CD14-positive monocyte (primary cell): ENCODE measurements around the gene NCKAP1. TPM values are rescaled to one million over a fixed set of nuclear protein-coding genes. Genes with fewer than 3 reads are reported as not detected.

Source experiments
- DNase-seq, 3 donors: peaks; one replicate each; pipeline ENCODE4 v3.0.0-alpha.2; 2011 to 2022
- H2AFZ ChIP-seq: 2 replicates; pipeline ENCODE4 v1.6.0; 2012; ENCODE audit warnings: mild to moderate bottlenecking, low read depth, low read length, inconsistent platforms; ENCODE audit not compliant: insufficient read depth, poor library complexity, severe bottlenecking
- H3K27ac ChIP-seq, 2 donors: 1 replicate in 1 of 2; 2 replicates in 1 of 2; pipeline ENCODE4 v1.5.1; 2012 to 2013; ENCODE audit warnings: low read length in 2 of 2, control low read depth in 1 of 2, inconsistent platforms in 1 of 2, low read depth in 1 of 2, mild to moderate bottlenecking in 1 of 2
- H3K27me3 ChIP-seq, 2 donors: one replicate each; pipeline versions ENCODE4 v1.6.0 to v1.6.1; 2011 to 2013; ENCODE audit warnings: low read length in 2 of 2; ENCODE audit not compliant: control insufficient read depth in 2 of 2, insufficient read depth in 2 of 2
- H3K36me3 ChIP-seq, 2 donors: replicated peaks in 1 of 2; 1 replicate in 1 of 2; 2 replicates in 1 of 2; pipeline versions ENCODE4 v1.5.1 to v1.6.1; 2012 to 2013; ENCODE audit warnings: low read length in 2 of 2, control low read depth in 1 of 2, inconsistent platforms in 1 of 2, mild to moderate bottlenecking in 1 of 2; ENCODE audit not compliant: insufficient read depth in 2 of 2, control insufficient read depth in 1 of 2
- H3K4me1 ChIP-seq, 2 donors: 1 replicate in 1 of 2; 2 replicates in 1 of 2; pipeline versions ENCODE4 v1.5.1 to v1.6.1; 2012 to 2013; ENCODE audit warnings: low read length in 2 of 2, control low read depth in 1 of 2, inconsistent platforms in 1 of 2, mild to moderate bottlenecking in 1 of 2, moderate library complexity in 1 of 2; ENCODE audit not compliant: insufficient read depth in 2 of 2, control insufficient read depth in 1 of 2
- H3K4me2 ChIP-seq: replicated peaks from 2 replicates; pipeline ENCODE3; 2012; ENCODE audit warnings: low read length, moderate library complexity, mild to moderate bottlenecking; ENCODE audit not compliant: poor library complexity, severe bottlenecking; ENCODE audit errors: extremely low read depth
- H3K4me3 ChIP-seq, 3 experiments: fragments of 200-600 bp in 1 of 3; sonication (generic) in 1 of 3; replicated peaks in 1 of 3; 1 replicate in 2 of 3; 2 replicates in 1 of 3; pipeline ENCODE4 v1.5.1; 2011 to 2013; ENCODE audit warnings: low read length in 3 of 3, mild to moderate bottlenecking in 3 of 3, control low read depth in 2 of 3, low read depth in 2 of 3, inconsistent platforms in 1 of 3, moderate library complexity in 1 of 3
- H3K79me2 ChIP-seq: 2 replicates; pipeline ENCODE4 v1.6.0; 2012; ENCODE audit warnings: mild to moderate bottlenecking, control low read depth, inconsistent platforms, low read length, moderate library complexity; ENCODE audit not compliant: insufficient read depth
- H3K9ac ChIP-seq: 2 replicates; pipeline ENCODE4 v1.6.0; 2017; ENCODE audit warnings: low read length, mild to moderate bottlenecking; ENCODE audit not compliant: insufficient read depth, poor library complexity, severe bottlenecking
- H3K9me3 ChIP-seq, 2 donors: replicated peaks in 1 of 2; 1 replicate in 1 of 2; 2 replicates in 1 of 2; pipeline versions ENCODE4 v1.5.1 to v1.6.1; 2012 to 2013; ENCODE audit warnings: low read length in 2 of 2, control low read depth in 1 of 2; ENCODE audit not compliant: control insufficient read depth in 1 of 2, insufficient read depth in 1 of 2
- H4K20me1 ChIP-seq: 2 replicates; pipeline ENCODE4 v1.6.0; 2012; ENCODE audit warnings: mild to moderate bottlenecking, low read length, control low read depth, moderate library complexity; ENCODE audit not compliant: insufficient read depth
- H3K27ac Mint-ChIP-seq, 7 donors: one replicate each; pipeline ENCODE4 v1.8.0; 2020; ENCODE audit warnings: mild to moderate bottlenecking in 7 of 7, mixed read lengths in 7 of 7, moderate library complexity in 6 of 7, inconsistent platforms in 2 of 7
- H3K27me3 Mint-ChIP-seq, 3 donors: one replicate each; pipeline ENCODE4 v1.8.0; 2021 to 2022; ENCODE audit warnings: low read depth in 3 of 3, mild to moderate bottlenecking in 3 of 3, mixed read lengths in 3 of 3, moderate library complexity in 3 of 3, inconsistent platforms in 1 of 3
- H3K36me3 Mint-ChIP-seq, 2 donors: one replicate each; pipeline ENCODE4 v1.8.0; 2020; ENCODE audit warnings: mixed read lengths in 2 of 2, inconsistent platforms in 1 of 2, mild to moderate bottlenecking in 1 of 2
- H3K4me1 Mint-ChIP-seq: one replicate; pipeline ENCODE4 v1.8.0; 2020; ENCODE audit warnings: mild to moderate bottlenecking, mixed read lengths
- H3K4me3 Mint-ChIP-seq, 2 donors: one replicate each; pipeline ENCODE4 v1.8.0; 2020; ENCODE audit warnings: mild to moderate bottlenecking in 2 of 2, mixed read lengths in 2 of 2, moderate library complexity in 1 of 2
- H3K9me3 Mint-ChIP-seq, 7 donors: one replicate each; pipeline ENCODE4 v1.8.0; 2020 to 2022; ENCODE audit warnings: mixed read lengths in 7 of 7, mild to moderate bottlenecking in 6 of 7, moderate library complexity in 6 of 7, inconsistent platforms in 2 of 7
- CTCF ChIP-seq: fragments of 200-600 bp; IDR thresholded peaks from one replicate; pipeline ENCODE4 v1.8.0; 2022; ENCODE audit warnings: antibody characterized with exemption, mild to moderate bottlenecking
- WGBS: methylation state at CpG from one replicate; pipeline ENCODE4 v1.1.5; 2013; ENCODE audit warnings: missing lambda C conversion rate; ENCODE audit not compliant: insufficient coverage; 5-methylcytosine and 5-hydroxymethylcytosine counted together
- intact Hi-C, 2 donors: fragments of 100-400 bp; cut with micrococcal nuclease; formaldehyde crosslinking; loops; one replicate each; pipeline versions ENCODE4 v1.15.0 to v1.15.1; 2023
- polyA plus RNA-seq, 3 donors: library from polyadenylated mRNA; depleted of rRNA in 1 of 3; unstranded in 2 of 3; stranded (reverse) in 1 of 3; fragments of 300-500 nt in 2 of 3; fragments of >200 nt in 1 of 3; fragmentation: Illumina TruSeq in 2 of 3; gene quantifications; 1 replicate in 2 of 3; 2 replicates in 1 of 3; pipeline ENCODE4 v1.2.3, GENCODE V29; 2012 to 2021

NCKAP1 gene
- polyA plus RNA-seq, 3 donors: 0.01 TPM; not detected in 2

DNA sequence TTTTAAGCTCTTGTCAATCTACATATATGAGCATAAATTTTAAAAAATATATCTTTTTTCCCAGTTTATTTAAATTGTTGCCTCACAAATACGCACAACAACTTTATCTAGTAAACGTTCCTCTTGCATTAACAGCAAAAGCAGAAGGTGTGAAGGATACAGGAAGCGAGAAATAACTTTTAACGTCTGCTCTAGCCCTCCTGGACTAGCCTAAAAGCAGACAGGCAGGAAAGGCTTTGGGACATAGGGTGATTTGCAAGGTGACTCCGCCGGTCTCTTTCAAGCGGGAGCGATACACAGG lies 39.9 kb upstream of the NCKAP1 start:
- Histone ChIP-seq H3K4me2 (peak overlapping the region; percentile 88), H3K27me3 (peaks cover 26 to 28% of the 10 kb centered on the region in 2 donors), H3K4me3 (peak overlapping the region; percentile 70 to 97 (median 96)), H3K36me3 (no peaks in the 10 kb centered on the region), H3K79me2 (no peaks in the 10 kb centered on the region), H3K9me3 (no peaks in the 10 kb centered on the region), H4K20me1 (no peaks in the 10 kb centered on the region), H2AFZ (peak overlapping the region; percentile 96), H3K4me1 (peaks cover 8 to 17% of the 10 kb centered on the region in 2 donors), H3K9ac (peak overlapping the region; percentile 57), H3K27ac (no peak overlapping the region)
- Mint-ChIP-seq H3K4me1 (peaks cover 15% of the 10 kb centered on the region), H3K36me3 (no peaks in the 10 kb centered on the region), H3K27me3 (peaks cover 5 to 22% (median 22%) of the 10 kb centered on the region in 3 donors), H3K4me3 (peak overlapping the region; percentile 96 to 98), H3K27ac (peak overlapping the region in 3 of 7 donors; percentile 20 to 77 (median 32)), H3K9me3 (peaks cover 0 to under 1% (median 0%) of the 10 kb centered on the region in 7 donors)
- TF ChIP-seq CTCF: no peak
- DNase-seq: peak; percentile 2 to 32 (median 19)
- intact Hi-C loops: no loop called here
- WGBS: 0% methylated on average over 3 of the region's 8 CpGs

DNA sequence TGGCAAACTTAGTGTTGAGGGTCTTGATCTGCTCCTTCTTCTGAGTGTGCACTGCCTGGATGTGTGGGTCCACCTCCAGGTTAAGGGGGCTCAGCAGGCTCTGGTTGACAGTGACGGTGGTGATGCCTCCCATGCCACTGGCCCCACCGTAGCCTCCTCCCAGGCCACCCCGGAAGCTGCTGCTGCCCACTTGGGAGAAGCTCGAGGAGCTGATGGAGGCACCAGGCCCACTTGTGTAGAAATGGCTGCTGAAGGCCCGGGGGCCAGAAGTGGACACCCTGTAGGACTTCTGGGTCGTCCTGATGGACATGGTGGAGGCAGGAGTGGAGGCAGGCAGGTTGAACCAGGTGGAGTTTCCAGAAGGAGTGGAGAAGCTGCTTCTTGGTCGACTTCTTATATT lies 33.9 kb upstream of the NCKAP1 start:
- intact Hi-C loops: no loop called here

More for the DNA sequence above, 33.9 kb upstream of the NCKAP1 start:
- no peak for DNase-seq
- Mint-ChIP-seq H3K36me3 (no peaks in the 10 kb centered on the region), H3K27ac (no peak overlapping the region), H3K4me3 (no peak overlapping the region), H3K27me3 (peaks cover 6 to 28% (median 28%) of the 10 kb centered on the region in 3 donors), H3K4me1 (no peaks in the 10 kb centered on the region), H3K9me3 (peaks cover 9 to 22% (median 15%) of the 10 kb centered on the region in 7 donors)
- H3K27me3 ChIP-seq: peaks cover 20 to 24% of the 10 kb centered on the region in 2 donors
- WGBS: 94% methylated on average over 3 of the region's 7 CpGs
- no peaks in the 10 kb centered on the region for H3K79me2 ChIP-seq
- H3K4me2 ChIP-seq: no peak overlapping the region
- no peaks in the 10 kb centered on the region for H3K4me1 ChIP-seq
- no peak overlapping the region for H3K9ac ChIP-seq
- no peak overlapping the region for H3K27ac ChIP-seq
- no peak overlapping the region for H3K4me3 ChIP-seq
- H2AFZ ChIP-seq: no peak overlapping the region
- H4K20me1 ChIP-seq: no peaks in the 10 kb centered on the region
- no peak for TF ChIP-seq CTCF
- H3K9me3 ChIP-seq: peaks cover 0 to 16% of the 10 kb centered on the region in 2 donors
- no peaks in the 10 kb centered on the region for H3K36me3 ChIP-seq
